Measurements from ENCODE around the gene NUMB.
A peak's percentile ranks its signal among the peaks of the same experiment; 100 is the strongest.
"Not testable (repeated sequence)": the region's sequence is repeated elsewhere in the genome, so short reads cannot be mapped to it uniquely, and the experiment has no call there.

Gene NUMB

GRCh38 chr14:73426877-73427276, 31.5 kb downstream of the NUMB start:
- H3K9me3 ChIP-seq (ENCODE audit: control extremely low read depth in 1 of 5, control insufficient read depth in 4 of 5, insufficient read depth in 2 of 5, low read depth in 1 of 5, low read length in 4 of 5) = no peaks in the 10 kb centered on the region
- peak overlapping the region in 1 of 2 experiments; percentile 9 for H3K27ac ChIP-seq (ENCODE audit: insufficient read depth in 1 of 2, low read depth in 1 of 2, low read length in 2 of 2, poor library complexity in 1 of 2, severe bottlenecking in 2 of 2)
- ChIA-PET POLR2A (interaction anchor here (0.6 kb wide), 2 partner anchors 32 to 289 kb away, joined by 3 read pairs; partner anchors contain the start of gene NUMB), CTCF (interaction anchor here (0.8 kb wide), 1 partner anchor 42 kb away, joined by 3 read pairs; no protein-coding TSS in a partner anchor)
- H3K4me1 ChIP-seq (ENCODE audit: control extremely low read depth in 1 of 4, control insufficient read depth in 4 of 4, insufficient read depth in 4 of 4, low read length in 3 of 4) = peaks cover 0 to 23% (median 7%) of the 10 kb centered on the region in 4 experiments
- 97% methylated on average over 3 of the region's 5 CpGs for WGBS (ENCODE audit: insufficient coverage)
- H3K4me3 ChIP-seq (ENCODE audit: control insufficient read depth in 1 of 7, extremely low read depth in 1 of 7, insufficient read depth in 4 of 7, low read depth in 2 of 7, low read length in 6 of 7) = no peak overlapping the region
- peak in 1 of 3 donors; percentile 20 for DNase-seq
- peaks cover 0 to 3% (median 0%) of the 10 kb centered on the region in 4 experiments for H3K36me3 ChIP-seq (ENCODE audit: control insufficient read depth in 4 of 4, insufficient read depth in 4 of 4, low read length in 3 of 4)
- H3K27me3 ChIP-seq (replicated peaks in 2 of 5; ENCODE audit: control insufficient read depth in 4 of 5, insufficient read depth in 5 of 5, low read length in 4 of 5) = no peaks in the 10 kb centered on the region

GRCh38 chr14:73424453-73424852, 33.9 kb downstream of the NUMB start:
- ChIA-PET POLR2A (interaction anchor here (0.8 kb wide), 1 partner anchor 695 kb away, joined by 3 read pairs; no protein-coding TSS in a partner anchor), CTCF (no interaction called here)
- no peaks in the 10 kb centered on the region for H3K27me3 ChIP-seq (replicated peaks in 2 of 5; ENCODE audit: control insufficient read depth in 4 of 5, insufficient read depth in 5 of 5, low read length in 4 of 5)
- DNase-seq = peak; percentile 43 to 68 (median 52)
- H3K27ac ChIP-seq (ENCODE audit: insufficient read depth in 1 of 2, low read depth in 1 of 2, low read length in 2 of 2, poor library complexity in 1 of 2, severe bottlenecking in 2 of 2) = peak overlapping the region in 1 of 2 experiments; percentile 17
- H3K36me3 ChIP-seq (ENCODE audit: control insufficient read depth in 4 of 4, insufficient read depth in 4 of 4, low read length in 3 of 4) = peaks cover 0 to 13% (median 8%) of the 10 kb centered on the region in 4 experiments
- peaks cover 0 to 23% (median 7%) of the 10 kb centered on the region in 4 experiments for H3K4me1 ChIP-seq (ENCODE audit: control extremely low read depth in 1 of 4, control insufficient read depth in 4 of 4, insufficient read depth in 4 of 4, low read length in 3 of 4)
- no peaks in the 10 kb centered on the region for H3K9me3 ChIP-seq (ENCODE audit: control extremely low read depth in 1 of 5, control insufficient read depth in 4 of 5, insufficient read depth in 2 of 5, low read depth in 1 of 5, low read length in 4 of 5)
- H3K4me3 ChIP-seq (ENCODE audit: control insufficient read depth in 1 of 7, extremely low read depth in 1 of 7, insufficient read depth in 4 of 7, low read depth in 2 of 7, low read length in 6 of 7) = peak overlapping the region in 2 of 7 experiments; percentile 19 to 35
- WGBS (ENCODE audit: insufficient coverage) = no CpG with 5 or more reads among the region's 3 CpGs

GRCh38 chr14:73423092-73423491, 35.3 kb downstream of the NUMB start:
- POLR2A ChIA-PET = interaction anchor here (0.6 kb wide), 1 partner anchor 20 kb away, joined by 3 read pairs; no protein-coding TSS in a partner anchor
- WGBS (ENCODE audit: insufficient coverage) = 100% methylated on average over 3 of the region's 6 CpGs
- H3K9me3 ChIP-seq (ENCODE audit: control extremely low read depth in 1 of 5, control insufficient read depth in 4 of 5, insufficient read depth in 2 of 5, low read depth in 1 of 5, low read length in 4 of 5); CTCF ChIA-PET; H3K27me3 ChIP-seq (replicated peaks in 2 of 5; ENCODE audit: control insufficient read depth in 4 of 5, insufficient read depth in 5 of 5, low read length in 4 of 5); H3K4me3 ChIP-seq (ENCODE audit: control insufficient read depth in 1 of 7, extremely low read depth in 1 of 7, insufficient read depth in 4 of 7, low read depth in 2 of 7, low read length in 6 of 7); DNase-seq; H3K27ac ChIP-seq (ENCODE audit: insufficient read depth in 1 of 2, low read depth in 1 of 2, low read length in 2 of 2, poor library complexity in 1 of 2, severe bottlenecking in 2 of 2): not testable (repeated sequence)
- peaks cover 0 to 13% (median 8%) of the 10 kb centered on the region in 4 experiments for H3K36me3 ChIP-seq (ENCODE audit: control insufficient read depth in 4 of 4, insufficient read depth in 4 of 4, low read length in 3 of 4)
- H3K4me1 ChIP-seq (ENCODE audit: control extremely low read depth in 1 of 4, control insufficient read depth in 4 of 4, insufficient read depth in 4 of 4, low read length in 3 of 4) = peaks cover 0 to 23% (median 7%) of the 10 kb centered on the region in 4 experiments

- Histone ChIP-seq H3K4me1 (ENCODE audit: control extremely low read depth in 1 of 4, control insufficient read depth in 4 of 4, insufficient read depth in 4 of 4, low read length in 3 of 4) (peaks cover 0 to 23% (median 7%) of the 10 kb centered on the region in 4 experiments), H3K27me3 (replicated peaks in 2 of 5; ENCODE audit: control insufficient read depth in 4 of 5, insufficient read depth in 5 of 5, low read length in 4 of 5) (no peaks in the 10 kb centered on the region), H3K9me3 (ENCODE audit: control extremely low read depth in 1 of 5, control insufficient read depth in 4 of 5, insufficient read depth in 2 of 5, low read depth in 1 of 5, low read length in 4 of 5) (no peaks in the 10 kb centered on the region), H3K27ac (ENCODE audit: insufficient read depth in 1 of 2, low read depth in 1 of 2, low read length in 2 of 2, poor library complexity in 1 of 2, severe bottlenecking in 2 of 2) (no peak overlapping the region), H3K36me3 (ENCODE audit: control insufficient read depth in 4 of 4, insufficient read depth in 4 of 4, low read length in 3 of 4) (peaks cover 0 to 13% (median 8%) of the 10 kb centered on the region in 4 experiments), H3K4me3 (ENCODE audit: control insufficient read depth in 1 of 7, extremely low read depth in 1 of 7, insufficient read depth in 4 of 7, low read depth in 2 of 7, low read length in 6 of 7) (no peak overlapping the region)
- ChIA-PET CTCF (interaction anchor here (1.5 kb wide), 1 partner anchor 127 kb away, joined by 4 read pairs; no protein-coding TSS in a partner anchor), POLR2A (no interaction called here)
- WGBS (ENCODE audit: insufficient coverage) = 100% methylated on average over 1 of the region's 4 CpGs
- no peak for DNase-seq
Measured at GRCh38 chr14:73422515-73422914, 35.8 kb downstream of the NUMB start.

- CTCF ChIA-PET = no interaction called here
- Histone ChIP-seq H3K27me3 (replicated peaks in 2 of 5; ENCODE audit: control insufficient read depth in 4 of 5, insufficient read depth in 5 of 5, low read length in 4 of 5) (no peaks in the 10 kb centered on the region), H3K9me3 (ENCODE audit: control extremely low read depth in 1 of 5, control insufficient read depth in 4 of 5, insufficient read depth in 2 of 5, low read depth in 1 of 5, low read length in 4 of 5) (peaks cover 0 to 4% (median 0%) of the 10 kb centered on the region in 5 experiments), H3K27ac (ENCODE audit: insufficient read depth in 1 of 2, low read depth in 1 of 2, low read length in 2 of 2, poor library complexity in 1 of 2, severe bottlenecking in 2 of 2) (no peak overlapping the region), H3K4me1 (ENCODE audit: control extremely low read depth in 1 of 4, control insufficient read depth in 4 of 4, insufficient read depth in 4 of 4, low read length in 3 of 4) (peaks cover 0 to 2% (median 0%) of the 10 kb centered on the region in 4 experiments), H3K4me3 (ENCODE audit: control insufficient read depth in 1 of 7, extremely low read depth in 1 of 7, insufficient read depth in 4 of 7, low read depth in 2 of 7, low read length in 6 of 7) (no peak overlapping the region), H3K36me3 (ENCODE audit: control insufficient read depth in 4 of 4, insufficient read depth in 4 of 4, low read length in 3 of 4) (peaks cover 4 to 15% (median 12%) of the 10 kb centered on the region in 4 experiments)
- POLR2A ChIA-PET = no interaction called here
- WGBS (ENCODE audit: insufficient coverage) = no CpG with 5 or more reads among the region's 3 CpGs
- no peak for DNase-seq
Measured at GRCh38 chr14:73418227-73418626, 40.1 kb downstream of the NUMB start.

- H3K27ac ChIP-seq (ENCODE audit: insufficient read depth in 1 of 2, low read depth in 1 of 2, low read length in 2 of 2, poor library complexity in 1 of 2, severe bottlenecking in 2 of 2); H3K4me1 ChIP-seq (ENCODE audit: control extremely low read depth in 1 of 4, control insufficient read depth in 4 of 4, insufficient read depth in 4 of 4, low read length in 3 of 4); H3K27me3 ChIP-seq (replicated peaks in 2 of 5; ENCODE audit: control insufficient read depth in 4 of 5, insufficient read depth in 5 of 5, low read length in 4 of 5); CTCF ChIA-PET; H3K4me3 ChIP-seq (ENCODE audit: control insufficient read depth in 1 of 7, extremely low read depth in 1 of 7, insufficient read depth in 4 of 7, low read depth in 2 of 7, low read length in 6 of 7); H3K9me3 ChIP-seq (ENCODE audit: control extremely low read depth in 1 of 5, control insufficient read depth in 4 of 5, insufficient read depth in 2 of 5, low read depth in 1 of 5, low read length in 4 of 5); POLR2A ChIA-PET; DNase-seq: not testable (repeated sequence)
- WGBS (ENCODE audit: insufficient coverage) = no CpG with 5 or more reads among the region's 3 CpGs
- H3K36me3 ChIP-seq (ENCODE audit: control insufficient read depth in 4 of 4, insufficient read depth in 4 of 4, low read length in 3 of 4) = peaks cover 6 to 15% (median 13%) of the 10 kb centered on the region in 4 experiments
Measured at GRCh38 chr14:73406248-73406647, 52.1 kb downstream of the NUMB start.

- H3K9me3 ChIP-seq (ENCODE audit: control extremely low read depth in 1 of 5, control insufficient read depth in 4 of 5, insufficient read depth in 2 of 5, low read depth in 1 of 5, low read length in 4 of 5) = peaks cover 0 to 5% (median 0%) of the 10 kb centered on the region in 5 experiments
- peaks cover 0 to 7% (median 4%) of the 10 kb centered on the region in 4 experiments for H3K36me3 ChIP-seq (ENCODE audit: control insufficient read depth in 4 of 4, insufficient read depth in 4 of 4, low read length in 3 of 4)
- DNase-seq = no peak
- no peaks in the 10 kb centered on the region for H3K27me3 ChIP-seq (replicated peaks in 2 of 5; ENCODE audit: control insufficient read depth in 4 of 5, insufficient read depth in 5 of 5, low read length in 4 of 5)
- WGBS (ENCODE audit: insufficient coverage) = 100% methylated on average over 1 of the region's 4 CpGs
- ChIA-PET POLR2A (interaction anchor here (0.6 kb wide), 1 partner anchor 20 kb away, joined by 3 read pairs; no protein-coding TSS in a partner anchor), CTCF (interaction anchor here (0.6 to 2.0 kb wide), 4 partner anchors 9 to 64 kb away, joined by 3 to 4 read pairs (median 3); no protein-coding TSS in a partner anchor)
- no peak overlapping the region for H3K4me3 ChIP-seq (ENCODE audit: control insufficient read depth in 1 of 7, extremely low read depth in 1 of 7, insufficient read depth in 4 of 7, low read depth in 2 of 7, low read length in 6 of 7)
- no peaks in the 10 kb centered on the region for H3K4me1 ChIP-seq (ENCODE audit: control extremely low read depth in 1 of 4, control insufficient read depth in 4 of 4, insufficient read depth in 4 of 4, low read length in 3 of 4)
- no peak overlapping the region for H3K27ac ChIP-seq (ENCODE audit: insufficient read depth in 1 of 2, low read depth in 1 of 2, low read length in 2 of 2, poor library complexity in 1 of 2, severe bottlenecking in 2 of 2)
Measured at GRCh38 chr14:73403181-73403752, 55.1 kb downstream of the NUMB start.
